GM18951 (cell line): ENCODE results near the gene SLIT1.
"Not testable (repeated sequence)": the region's sequence is repeated elsewhere in the genome, so short reads cannot be mapped to it uniquely, and the experiment has no call there.

Experiments
- POLR2A ChIP-seq: IDR thresholded peaks from 4 replicates; pipeline ENCODE4 v1.6.1; 2011; ENCODE audit warnings: mild to moderate bottlenecking; ENCODE audit not compliant: insufficient read length, insufficient read depth; ENCODE audit errors: extremely low read depth
- in situ Hi-C: fragments of 300-500 bp; cut with MboI; formaldehyde crosslinking; loops from one replicate; pipeline ENCODE4 v1.12.0; 2022; ENCODE audit warnings: low sequenced_read_pairs, mixed read lengths, inconsistent platforms; ENCODE audit not compliant: unreplicated experiment

Gene SLIT1

GRCh38 chr10:97046456-97047082 is 139.2 kb downstream of the SLIT1 start:
- TF ChIP-seq POLR2A = no peak
- in situ Hi-C loops = no loop called here

- in situ Hi-C loops = no loop called here
- TF ChIP-seq POLR2A = no peak
These were observed 142.2 kb downstream of the SLIT1 start for GRCh38 chr10:97043563-97043855.

GRCh38 chr10:97042716-97043562 is 142.8 kb downstream of the SLIT1 start:
- TF ChIP-seq POLR2A = no peak
- in situ Hi-C loops = no loop called here

GRCh38 chr10:97042081-97042480 is 143.7 kb downstream of the SLIT1 start:
- in situ Hi-C loops = no loop called here
- no peak for TF ChIP-seq POLR2A

GRCh38 chr10:97040706-97041105 is 145.1 kb downstream of the SLIT1 start:
- in situ Hi-C loops = no loop called here

GRCh38 chr10:97040248-97040584 is 145.5 kb downstream of the SLIT1 start:
- in situ Hi-C loops = no loop called here
- TF ChIP-seq POLR2A = no peak

More at GRCh38 chr10:97040706-97041105, 145.1 kb downstream of the SLIT1 start:
- TF ChIP-seq POLR2A = no peak

GRCh38 chr10:97039538-97040247 is 146.1 kb downstream of the SLIT1 start:
- TF ChIP-seq POLR2A = no peak
- in situ Hi-C loops = no loop called here

- no peak for TF ChIP-seq POLR2A
- in situ Hi-C loops = no loop called here
These were observed 147.1 kb downstream of the SLIT1 start for GRCh38 chr10:97038688-97039087.

- in situ Hi-C loops = no loop called here
These were observed 148.1 kb downstream of the SLIT1 start for GRCh38 chr10:97037365-97038361.

GRCh38 chr10:97034958-97035769 is 150.6 kb downstream of the SLIT1 start:
- no peak for TF ChIP-seq POLR2A
- in situ Hi-C loops = no loop called here

More at GRCh38 chr10:97037365-97038361, 148.1 kb downstream of the SLIT1 start:
- no peak for TF ChIP-seq POLR2A

- TF ChIP-seq POLR2A = no peak
- in situ Hi-C loops = no loop called here
These were observed 151.5 kb downstream of the SLIT1 start for GRCh38 chr10:97034301-97034700.

GRCh38 chr10:97033841-97034240 is 151.9 kb downstream of the SLIT1 start:
- in situ Hi-C loops = not testable (repeated sequence)

GRCh38 chr10:97032624-97033023 is 153.1 kb downstream of the SLIT1 start:
- no peak for TF ChIP-seq POLR2A
- in situ Hi-C loops = no loop called here
